GM18505 (cell line): ENCODE results near the gene UBAP2L.

Source experiments
- ATAC-seq: cut with Tn5 transposase; IDR thresholded peaks from one replicate; pipeline ENCODE4 v1.9.1; 2021; ENCODE audit not compliant: unreplicated experiment
- POLR2A ChIP-seq: IDR thresholded peaks from 4 replicates; pipeline ENCODE4 v1.6.1; 2011; ENCODE audit warnings: borderline replicate concordance; ENCODE audit not compliant: insufficient read depth, insufficient read length; ENCODE audit errors: extremely low read depth

Gene UBAP2L, protein sequence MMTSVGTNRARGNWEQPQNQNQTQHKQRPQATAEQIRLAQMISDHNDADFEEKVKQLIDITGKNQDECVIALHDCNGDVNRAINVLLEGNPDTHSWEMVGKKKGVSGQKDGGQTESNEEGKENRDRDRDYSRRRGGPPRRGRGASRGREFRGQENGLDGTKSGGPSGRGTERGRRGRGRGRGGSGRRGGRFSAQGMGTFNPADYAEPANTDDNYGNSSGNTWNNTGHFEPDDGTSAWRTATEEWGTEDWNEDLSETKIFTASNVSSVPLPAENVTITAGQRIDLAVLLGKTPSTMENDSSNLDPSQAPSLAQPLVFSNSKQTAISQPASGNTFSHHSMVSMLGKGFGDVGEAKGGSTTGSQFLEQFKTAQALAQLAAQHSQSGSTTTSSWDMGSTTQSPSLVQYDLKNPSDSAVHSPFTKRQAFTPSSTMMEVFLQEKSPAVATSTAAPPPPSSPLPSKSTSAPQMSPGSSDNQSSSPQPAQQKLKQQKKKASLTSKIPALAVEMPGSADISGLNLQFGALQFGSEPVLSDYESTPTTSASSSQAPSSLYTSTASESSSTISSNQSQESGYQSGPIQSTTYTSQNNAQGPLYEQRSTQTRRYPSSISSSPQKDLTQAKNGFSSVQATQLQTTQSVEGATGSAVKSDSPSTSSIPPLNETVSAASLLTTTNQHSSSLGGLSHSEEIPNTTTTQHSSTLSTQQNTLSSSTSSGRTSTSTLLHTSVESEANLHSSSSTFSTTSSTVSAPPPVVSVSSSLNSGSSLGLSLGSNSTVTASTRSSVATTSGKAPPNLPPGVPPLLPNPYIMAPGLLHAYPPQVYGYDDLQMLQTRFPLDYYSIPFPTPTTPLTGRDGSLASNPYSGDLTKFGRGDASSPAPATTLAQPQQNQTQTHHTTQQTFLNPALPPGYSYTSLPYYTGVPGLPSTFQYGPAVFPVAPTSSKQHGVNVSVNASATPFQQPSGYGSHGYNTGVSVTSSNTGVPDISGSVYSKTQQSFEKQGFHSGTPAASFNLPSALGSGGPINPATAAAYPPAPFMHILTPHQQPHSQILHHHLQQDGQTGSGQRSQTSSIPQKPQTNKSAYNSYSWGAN

DNA sequence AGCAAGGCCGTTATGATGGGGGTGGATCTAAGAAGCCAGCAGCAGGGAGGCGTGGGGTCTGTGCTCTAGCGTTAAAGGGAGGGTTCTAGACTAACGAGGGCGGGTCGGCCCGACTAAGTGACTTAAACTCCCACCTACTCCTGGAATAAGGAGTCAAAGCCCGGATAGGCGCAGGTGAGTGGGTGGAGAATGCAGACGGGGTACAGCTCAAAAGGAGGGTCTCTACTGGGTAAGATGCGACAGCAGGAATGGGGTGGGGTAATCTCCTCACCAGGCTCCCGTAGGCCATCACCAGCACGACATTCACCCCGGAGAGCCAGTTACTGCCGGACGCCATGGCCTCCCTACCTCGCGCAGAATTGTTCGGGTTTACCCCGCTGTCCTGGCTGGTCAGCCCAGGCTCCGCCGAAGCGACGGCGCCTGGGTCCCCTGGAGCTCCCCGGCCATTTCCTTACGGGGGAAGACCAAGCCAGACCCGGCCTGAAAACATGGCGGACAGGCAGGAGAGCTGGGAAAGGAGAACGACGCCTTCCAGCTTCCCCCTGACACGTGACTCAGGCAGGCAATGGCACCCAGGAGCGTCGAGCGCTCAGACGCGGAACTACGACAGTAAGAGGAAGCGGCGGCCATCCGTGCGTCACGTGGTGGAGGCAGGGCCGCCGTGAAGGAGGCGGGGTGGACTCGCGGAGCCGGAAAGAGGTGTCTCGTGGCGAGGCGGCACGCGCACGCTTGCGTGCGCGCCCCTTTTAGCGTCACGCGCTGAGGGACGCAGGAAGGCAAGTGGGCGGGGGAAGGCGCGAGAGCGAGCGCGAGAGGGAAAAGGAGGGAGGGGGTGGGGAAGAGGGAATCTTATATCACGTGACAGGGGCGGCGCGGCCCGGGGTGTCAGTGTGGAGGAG lies at the start of gene UBAP2L:
TSS of gene UBAP2L (plus strand) at position 885 of the 899 bp plus-strand sequence. CDS start 4,169 bp downstream, outside the sequence.
- peak; percentile 90 for TF ChIP-seq POLR2A
- ATAC-seq = peak; percentile 92

DNA sequence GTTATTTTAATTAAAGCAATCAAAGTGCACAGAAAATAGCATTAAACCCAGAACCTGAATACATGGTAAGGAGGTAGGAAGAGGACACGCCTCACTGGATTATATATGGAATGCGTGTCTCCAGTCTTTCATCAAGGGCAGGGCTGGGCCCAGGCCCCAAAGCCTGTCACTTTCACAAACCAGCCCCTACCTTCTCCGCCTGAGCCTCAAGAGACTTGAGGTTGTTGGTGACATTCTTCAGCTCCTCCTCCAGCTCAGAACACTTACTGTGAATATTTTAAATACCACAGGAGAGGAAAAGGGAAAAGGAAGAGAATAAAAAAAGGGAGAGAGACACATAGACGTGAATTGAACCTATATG lies 49.6 kb upstream of the UBAP2L start:
- no peak for TF ChIP-seq POLR2A
- ATAC-seq = no peak

DNA sequence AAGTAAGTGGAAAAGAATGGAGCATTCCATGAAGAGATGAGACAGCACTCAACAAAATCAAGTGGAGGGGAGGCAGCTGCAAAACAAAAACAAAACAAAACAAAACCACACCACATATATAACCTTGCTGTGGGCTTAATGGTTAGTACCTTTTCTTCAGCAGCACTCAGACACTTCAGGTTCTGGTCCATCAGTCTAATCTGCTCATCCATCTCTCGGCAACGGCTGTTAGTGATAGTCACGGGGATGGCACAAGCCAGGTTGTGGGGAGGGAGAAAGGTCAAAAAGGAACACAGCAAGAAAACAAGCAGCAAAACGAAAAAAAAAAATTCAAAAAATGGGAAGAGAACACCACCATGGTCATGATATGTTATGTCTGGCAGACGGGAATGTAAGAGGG lies 48.9 kb upstream of the UBAP2L start:
- ATAC-seq = no peak
- TF ChIP-seq POLR2A = no peak

DNA sequence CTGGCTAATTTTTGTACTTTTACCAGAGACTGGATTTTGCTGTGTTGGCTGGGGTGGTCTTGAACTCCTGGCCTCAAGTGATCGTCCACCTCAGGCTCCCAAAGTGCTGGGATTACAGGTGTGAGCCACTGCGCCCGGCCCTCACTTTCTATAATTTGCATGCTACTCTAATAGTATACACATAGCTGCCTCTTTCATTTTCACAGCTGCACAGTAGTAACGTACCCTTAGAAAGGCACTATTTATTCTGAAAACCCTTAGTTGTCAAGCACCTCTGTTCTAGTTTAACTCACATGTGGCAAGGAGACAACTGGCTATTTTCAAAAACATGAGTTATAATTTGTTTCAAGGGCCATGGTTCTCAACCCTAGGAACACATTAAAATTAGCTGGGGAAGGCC lies 46.1 kb upstream of the UBAP2L start:
- no peak for TF ChIP-seq POLR2A
- no peak for ATAC-seq

DNA sequence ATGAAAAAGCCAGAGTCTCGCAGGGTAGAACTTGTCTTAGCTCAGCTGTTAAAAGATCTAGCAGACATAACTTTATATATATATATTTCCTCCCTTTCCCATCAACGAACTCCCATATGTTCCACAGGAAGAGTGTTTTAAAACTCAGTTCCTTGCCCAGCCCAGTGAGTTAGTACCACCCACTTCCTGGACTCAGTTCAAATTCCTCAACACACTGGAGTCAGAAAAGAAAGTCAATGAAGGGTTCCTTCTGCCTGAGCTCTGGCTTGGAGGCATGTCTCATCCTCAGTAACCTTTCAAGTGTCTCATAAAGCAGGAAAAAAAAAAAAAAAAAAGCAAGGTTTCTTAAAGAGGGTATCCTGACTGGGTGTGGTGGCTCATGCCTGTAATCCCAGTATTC lies 44.4 kb upstream of the UBAP2L start:
- no peak for ATAC-seq

DNA sequence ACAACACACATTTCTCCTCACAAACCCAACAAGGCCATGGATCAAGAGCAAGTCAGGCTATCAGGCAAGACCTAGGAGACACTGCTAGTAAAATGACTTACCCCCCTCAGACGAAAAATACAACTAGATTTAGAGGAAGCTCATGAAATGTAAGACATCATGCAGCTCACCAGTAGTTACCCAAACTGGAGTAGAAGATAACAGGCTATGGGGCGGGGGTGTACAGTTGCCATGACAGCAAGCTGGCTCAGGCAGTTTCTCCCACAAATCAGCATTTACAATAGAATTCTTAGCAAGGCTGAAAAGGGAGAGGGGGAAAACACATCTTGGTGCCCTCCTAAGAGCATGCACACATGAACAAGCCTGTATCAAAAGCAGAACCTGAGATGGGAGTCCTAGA lies 42.7 kb upstream of the UBAP2L start:
- TF ChIP-seq POLR2A = no peak
- ATAC-seq = no peak

More for the DNA sequence above, 44.4 kb upstream of the UBAP2L start:
- no peak for TF ChIP-seq POLR2A

DNA sequence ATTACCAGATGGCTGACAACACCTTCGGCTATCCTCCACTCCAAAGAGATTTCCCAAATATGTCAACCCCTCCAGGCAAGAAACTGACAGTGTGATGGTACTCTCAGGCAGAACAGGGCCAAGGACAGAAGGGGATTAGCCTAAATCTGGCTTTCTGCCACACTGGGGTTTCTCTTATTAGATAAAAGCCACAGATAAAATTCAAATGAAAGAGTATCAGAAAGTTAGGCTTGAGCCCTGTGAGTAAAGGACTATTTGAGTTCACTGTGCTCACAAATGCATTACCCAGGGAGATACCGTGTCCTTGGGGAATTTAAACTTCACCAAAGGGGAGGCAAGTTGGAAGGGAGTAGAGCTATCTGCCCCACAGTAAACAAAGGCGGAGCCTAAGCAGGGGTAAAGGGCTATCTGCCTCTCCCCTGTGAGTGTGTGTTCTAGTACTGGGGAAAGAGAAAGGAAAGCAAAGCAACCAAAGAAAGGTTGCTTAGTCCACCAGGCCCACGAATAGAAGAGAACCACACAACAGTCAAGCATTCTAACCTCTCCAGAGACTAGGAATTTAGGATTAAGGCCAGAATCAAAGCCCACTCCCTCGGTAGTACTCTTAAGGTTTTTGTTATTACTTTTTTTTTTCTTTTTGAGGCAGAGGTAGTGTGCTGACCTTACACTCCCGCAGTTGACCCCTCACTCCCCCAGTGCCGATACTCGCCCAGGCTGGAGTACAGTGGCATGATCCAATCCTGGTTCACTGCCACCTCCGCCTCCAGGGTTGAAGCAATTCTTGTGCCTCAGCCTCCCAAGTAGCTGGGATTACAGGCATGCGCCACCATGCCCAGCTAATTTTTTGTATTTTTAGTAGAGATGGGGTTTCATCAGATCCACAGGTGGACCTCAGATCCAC lies 41.6 kb upstream of the UBAP2L start:
- no peak for TF ChIP-seq POLR2A
- no peak for ATAC-seq

DNA sequence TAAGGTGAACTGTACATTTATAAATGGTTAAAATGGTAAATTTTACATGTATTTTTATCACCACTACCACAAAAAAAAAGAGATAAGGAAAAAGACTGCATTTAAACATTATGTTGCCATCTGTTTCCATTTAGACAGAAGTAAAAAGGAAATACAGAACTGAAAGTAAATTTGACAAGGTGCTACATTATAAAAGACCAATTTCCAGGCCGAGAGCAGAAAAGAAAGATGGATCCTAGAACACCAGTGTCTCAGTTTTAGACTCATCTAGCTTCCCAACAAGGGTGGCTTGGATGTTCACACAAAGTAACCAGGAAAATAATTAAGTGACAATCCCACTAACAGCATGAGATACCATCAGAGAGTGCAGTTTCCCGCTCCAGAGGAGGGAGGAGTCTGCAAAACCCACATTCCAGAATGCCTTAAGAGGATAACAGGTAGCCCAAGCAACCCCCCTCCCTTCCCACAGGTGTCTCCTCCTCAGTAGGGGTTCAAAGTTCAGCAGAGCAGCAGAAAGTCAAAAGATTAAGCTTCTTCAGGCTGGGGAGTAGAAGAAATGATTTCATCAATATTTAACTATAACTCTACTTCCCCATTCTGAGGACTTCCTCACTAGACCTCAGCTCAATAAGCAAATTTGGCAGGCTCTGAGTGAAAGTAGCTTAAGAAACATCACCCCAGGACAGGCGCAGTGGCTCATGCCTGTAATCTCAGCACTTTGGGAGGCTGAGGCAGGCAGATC lies 40.6 kb upstream of the UBAP2L start:
- TF ChIP-seq POLR2A = no peak
- ATAC-seq = no peak

DNA sequence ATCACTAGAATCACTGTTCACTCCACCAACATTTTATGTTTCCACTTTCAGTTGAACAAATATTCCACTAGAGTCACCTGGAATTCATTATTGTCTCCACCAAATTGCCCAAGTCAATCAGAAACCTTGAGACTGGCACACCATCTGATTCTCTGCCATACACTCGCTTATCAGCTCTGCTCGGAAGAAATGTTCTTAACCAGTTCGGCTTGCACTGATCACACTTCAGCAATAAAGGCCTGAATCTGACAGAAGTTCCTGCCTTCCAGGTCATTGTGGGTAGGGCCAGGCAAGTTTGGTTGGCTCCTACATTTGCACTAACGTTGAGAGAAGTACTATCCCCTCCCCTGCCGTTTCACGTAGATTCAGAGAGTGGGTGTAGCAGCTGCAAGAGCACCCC lies 38.8 kb upstream of the UBAP2L start:
- ATAC-seq = no peak
- no peak for TF ChIP-seq POLR2A

DNA sequence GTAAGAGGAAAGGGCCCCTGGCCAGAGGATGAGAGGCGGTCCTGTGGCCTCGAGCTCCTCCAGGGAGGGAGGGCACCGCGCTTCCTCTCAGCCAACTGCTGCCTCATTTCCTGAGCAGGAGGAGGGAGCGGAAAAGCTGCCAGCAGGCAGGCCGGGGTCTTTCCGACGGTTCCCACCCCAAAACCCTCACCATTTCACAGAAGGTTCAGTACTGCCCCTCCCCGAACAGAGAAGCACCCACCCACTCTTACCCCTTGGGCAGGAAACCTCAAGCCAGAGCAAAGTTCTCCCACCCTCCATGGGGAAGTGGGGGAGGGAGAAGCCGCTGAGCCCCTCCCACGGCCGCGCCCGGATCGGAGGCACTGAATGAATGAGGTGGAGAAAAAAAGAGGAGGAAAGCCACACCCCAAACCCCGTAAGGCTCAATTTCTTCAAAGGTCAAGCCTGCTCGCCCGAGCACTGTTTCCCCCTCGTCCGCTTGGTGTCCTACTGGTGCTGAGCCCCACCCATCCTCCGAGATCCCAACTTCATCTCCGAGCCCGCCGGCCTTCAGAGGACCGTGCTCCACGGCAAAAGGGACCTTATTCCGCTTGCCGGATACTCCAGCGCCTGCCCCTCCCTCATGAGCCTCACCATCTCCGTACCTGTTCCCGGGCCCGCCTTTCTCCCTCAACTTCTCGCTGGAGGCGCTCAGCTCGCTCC lies 38.3 kb upstream of the UBAP2L start:
- TF ChIP-seq POLR2A = peak; percentile 27
- peak; percentile 37 for ATAC-seq
